ENCODE data around the gene CADPS2.

CADPS2 gene

GRCh38 chr7:122790132-122790531 is 96.1 kb downstream of the CADPS2 start:
- H3K27me3 ChIP-seq (ENCODE audit: insufficient read depth, low read length, poor library complexity), result no peaks in the 10 kb centered on the region
- no peaks in the 10 kb centered on the region for H4K20me1 ChIP-seq (ENCODE audit: insufficient read depth, low read length)
- no peak for ATAC-seq (ENCODE audit: insufficient read depth, low read depth)
- H3K9ac ChIP-seq (ENCODE audit: low read depth, low read length), result no peak overlapping the region
- no peak for DNase-seq
- no peak overlapping the region for H2AFZ ChIP-seq (ENCODE audit: low read depth, low read length)
- no peaks in the 10 kb centered on the region for H3K36me3 ChIP-seq (ENCODE audit: insufficient read depth, low read length)
- no peak overlapping the region for H3K27ac ChIP-seq (ENCODE audit: low read length)
- no peaks in the 10 kb centered on the region for H3K79me2 ChIP-seq (ENCODE audit: insufficient read depth, low read length)
- H3K4me2 ChIP-seq (ENCODE audit: insufficient read depth, low read length), result no peak overlapping the region
- H3K4me3 ChIP-seq (ENCODE audit: low read depth in 1 of 2, low read length in 2 of 2), result no peak overlapping the region
- H3K9me3 ChIP-seq (ENCODE audit: insufficient read depth, low read length, severe bottlenecking), result no peaks in the 10 kb centered on the region
- TF ChIP-seq CTCF (IDR thresholded peaks at IDR 0.05; ENCODE audit: borderline replicate concordance, extremely low read depth, low read length, poor library complexity, severe bottlenecking), result no peak
- no peak for TF ChIP-seq EZH2 (IDR thresholded peaks at IDR 0.05; ENCODE audit: borderline replicate concordance, low read depth, low read length, severe bottlenecking)
- no peaks in the 10 kb centered on the region for H3K4me1 ChIP-seq (ENCODE audit: insufficient read depth, low read length)

- no peak for TF ChIP-seq CTCF (IDR thresholded peaks at IDR 0.05; ENCODE audit: borderline replicate concordance, extremely low read depth, low read length, poor library complexity, severe bottlenecking)
- TF ChIP-seq EZH2 (IDR thresholded peaks at IDR 0.05; ENCODE audit: borderline replicate concordance, low read depth, low read length, severe bottlenecking), result no peak
Measured at GRCh38 chr7:122789156-122789555, 97.1 kb downstream of the CADPS2 start.

GRCh38 chr7:122770686-122771335 is 115.4 kb downstream of the CADPS2 start:
- Histone ChIP-seq H3K9ac (ENCODE audit: low read depth, low read length) (no peak overlapping the region), H3K36me3 (ENCODE audit: insufficient read depth, low read length) (no peaks in the 10 kb centered on the region), H2AFZ (ENCODE audit: low read depth, low read length) (no peak overlapping the region), H3K4me1 (ENCODE audit: insufficient read depth, low read length) (no peaks in the 10 kb centered on the region), H4K20me1 (ENCODE audit: insufficient read depth, low read length) (no peaks in the 10 kb centered on the region), H3K9me3 (ENCODE audit: insufficient read depth, low read length, severe bottlenecking) (no peaks in the 10 kb centered on the region), H3K27ac (ENCODE audit: low read length) (no peak overlapping the region), H3K4me3 (ENCODE audit: low read depth in 1 of 2, low read length in 2 of 2) (no peak overlapping the region), H3K4me2 (ENCODE audit: insufficient read depth, low read length) (no peak overlapping the region), H3K27me3 (ENCODE audit: insufficient read depth, low read length, poor library complexity) (no peaks in the 10 kb centered on the region), H3K79me2 (ENCODE audit: insufficient read depth, low read length) (no peaks in the 10 kb centered on the region)
- DNase-seq (no peak), ATAC-seq (ENCODE audit: insufficient read depth, low read depth) (no peak)
- TF ChIP-seq EZH2 (IDR thresholded peaks at IDR 0.05; ENCODE audit: borderline replicate concordance, low read depth, low read length, severe bottlenecking) (no peak), CTCF (IDR thresholded peaks at IDR 0.05; ENCODE audit: borderline replicate concordance, extremely low read depth, low read length, poor library complexity, severe bottlenecking) (no peak)

More at GRCh38 chr7:122789156-122789555, 97.1 kb downstream of the CADPS2 start:
- H3K4me2 ChIP-seq (ENCODE audit: insufficient read depth, low read length), result no peak overlapping the region
- H3K4me3 ChIP-seq (ENCODE audit: low read depth in 1 of 2, low read length in 2 of 2), result no peak overlapping the region
- H3K27ac ChIP-seq (ENCODE audit: low read length), result no peak overlapping the region
- H3K4me1 ChIP-seq (ENCODE audit: insufficient read depth, low read length), result no peaks in the 10 kb centered on the region
- no peaks in the 10 kb centered on the region for H3K27me3 ChIP-seq (ENCODE audit: insufficient read depth, low read length, poor library complexity)
- DNase-seq, result no peak
- no peaks in the 10 kb centered on the region for H4K20me1 ChIP-seq (ENCODE audit: insufficient read depth, low read length)
- H3K36me3 ChIP-seq (ENCODE audit: insufficient read depth, low read length), result no peaks in the 10 kb centered on the region
- no peaks in the 10 kb centered on the region for H3K9me3 ChIP-seq (ENCODE audit: insufficient read depth, low read length, severe bottlenecking)
- no peak for ATAC-seq (ENCODE audit: insufficient read depth, low read depth)
- no peaks in the 10 kb centered on the region for H3K79me2 ChIP-seq (ENCODE audit: insufficient read depth, low read length)
- H2AFZ ChIP-seq (ENCODE audit: low read depth, low read length), result no peak overlapping the region
- no peak overlapping the region for H3K9ac ChIP-seq (ENCODE audit: low read depth, low read length)
